HEK293 (cell line): Measurements from ENCODE around the gene ETFBKMT.
A peak's percentile ranks its signal among the peaks of the same experiment; 100 is the strongest.

Experiments used
- KLF7 ChIP-seq: fragments of 450-650 bp; formaldehyde crosslinking; IDR thresholded peaks from 2 replicates; pipeline ENCODE4 v1.5.1; 2016; ENCODE audit warnings: missing biosample characterization, missing genetic modification characterization, borderline replicate concordance
- REPIN1 ChIP-seq: fragments of 450-650 bp; formaldehyde crosslinking; IDR thresholded peaks from 2 replicates; pipeline ENCODE4 v1.5.1; 2017; ENCODE audit warnings: missing biosample characterization, missing genetic modification characterization, low read depth
- ZFP69B ChIP-seq: fragments of 450-650 bp; formaldehyde crosslinking; IDR thresholded peaks from 2 replicates; pipeline ENCODE4 v1.5.1; 2016; ENCODE audit warnings: missing biosample characterization, missing genetic modification characterization
- ZNF184 ChIP-seq: fragments of 450-650 bp; IDR thresholded peaks from 2 replicates; pipeline ENCODE4 v1.5.1; 2018; ENCODE audit warnings: missing biosample characterization, mild to moderate bottlenecking, missing genetic modification characterization
- ZNF48 ChIP-seq: fragments of 450-650 bp; formaldehyde crosslinking; IDR thresholded peaks from 2 replicates; pipeline ENCODE4 v1.5.1; 2016; ENCODE audit warnings: missing biosample characterization, missing genetic modification characterization
- ZNF549 ChIP-seq: fragments of 450-650 bp; IDR thresholded peaks from 2 replicates; pipeline ENCODE4 v1.5.1; 2018; ENCODE audit warnings: missing biosample characterization, missing genetic modification characterization, mild to moderate bottlenecking, inconsistent platforms, moderate library complexity
- ZNF585B ChIP-seq: fragments of 450-650 bp; formaldehyde crosslinking; IDR thresholded peaks from 2 replicates; pipeline ENCODE4 v1.5.1; 2016; ENCODE audit warnings: missing biosample characterization, missing genetic modification characterization
- ZNF600 ChIP-seq: fragments of 450-650 bp; formaldehyde crosslinking; IDR thresholded peaks from 2 replicates; pipeline ENCODE4 v1.5.1; 2016; ENCODE audit warnings: missing biosample characterization, missing genetic modification characterization
- ZNF747 ChIP-seq: fragments of 450-650 bp; formaldehyde crosslinking; IDR thresholded peaks from 2 replicates; pipeline ENCODE4 v1.5.1; 2016; ENCODE audit warnings: missing biosample characterization, missing genetic modification characterization
- TF ChIP-seq, protein P1 (sequence below): fragments of 450-650 bp; formaldehyde crosslinking; IDR thresholded peaks from 2 replicates; pipeline ENCODE4 v1.5.1; 2016; ENCODE audit warnings: missing biosample characterization, missing genetic modification characterization
- TF ChIP-seq, protein P2 (sequence below): fragments of 450-650 bp; formaldehyde crosslinking; IDR thresholded peaks from 2 replicates; pipeline ENCODE4 v1.5.1; 2016; ENCODE audit warnings: missing biosample characterization, missing genetic modification characterization

DNA sequence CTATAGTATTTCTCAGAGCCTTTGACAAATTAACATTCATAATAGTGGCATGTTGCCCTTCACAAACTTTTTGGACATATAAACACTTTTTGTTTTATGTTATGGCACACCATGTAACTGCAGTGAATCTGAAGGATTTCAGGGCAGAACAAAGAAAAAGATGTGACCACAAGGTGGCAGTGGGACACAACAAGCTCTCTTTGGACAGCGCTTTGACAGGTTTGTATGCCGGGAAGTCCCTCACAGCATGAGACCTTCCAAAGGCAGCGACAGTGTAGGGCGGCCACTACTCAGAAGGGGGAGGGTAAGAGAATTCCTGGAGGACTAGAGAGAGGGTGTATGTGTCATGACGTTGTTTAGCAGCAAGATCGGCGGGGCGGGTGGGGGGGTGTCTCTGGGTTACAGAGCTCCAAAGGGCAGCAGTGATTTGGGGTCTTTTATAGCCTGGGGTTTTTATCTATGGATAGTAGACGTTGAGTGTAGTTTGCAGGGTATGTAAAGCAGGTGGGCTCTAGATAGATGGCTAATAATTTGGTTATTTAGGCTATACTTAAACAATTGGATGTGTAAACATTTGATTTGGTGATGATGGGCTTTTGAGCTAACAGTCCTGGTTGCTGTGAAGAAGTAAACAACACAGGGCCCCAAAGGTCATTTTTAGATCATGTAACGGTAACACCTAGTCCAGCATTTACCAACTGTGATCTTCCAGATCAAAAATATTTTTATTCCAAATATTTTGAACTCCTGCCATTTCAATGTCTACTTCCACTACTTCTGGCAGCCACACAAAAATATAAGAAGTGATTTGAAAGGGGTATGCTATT lies 22.9 kb downstream of the ETFBKMT start:
- no peak for TF ChIP-seq ZFP69B (tag by site-specific recombination)
- 0 out of 2 replicates have a peak, but pooled peaks have one; percentile 56 for TF ChIP-seq ZNF184 (tag by site-specific recombination)
- TF ChIP-seq, protein P1, sequence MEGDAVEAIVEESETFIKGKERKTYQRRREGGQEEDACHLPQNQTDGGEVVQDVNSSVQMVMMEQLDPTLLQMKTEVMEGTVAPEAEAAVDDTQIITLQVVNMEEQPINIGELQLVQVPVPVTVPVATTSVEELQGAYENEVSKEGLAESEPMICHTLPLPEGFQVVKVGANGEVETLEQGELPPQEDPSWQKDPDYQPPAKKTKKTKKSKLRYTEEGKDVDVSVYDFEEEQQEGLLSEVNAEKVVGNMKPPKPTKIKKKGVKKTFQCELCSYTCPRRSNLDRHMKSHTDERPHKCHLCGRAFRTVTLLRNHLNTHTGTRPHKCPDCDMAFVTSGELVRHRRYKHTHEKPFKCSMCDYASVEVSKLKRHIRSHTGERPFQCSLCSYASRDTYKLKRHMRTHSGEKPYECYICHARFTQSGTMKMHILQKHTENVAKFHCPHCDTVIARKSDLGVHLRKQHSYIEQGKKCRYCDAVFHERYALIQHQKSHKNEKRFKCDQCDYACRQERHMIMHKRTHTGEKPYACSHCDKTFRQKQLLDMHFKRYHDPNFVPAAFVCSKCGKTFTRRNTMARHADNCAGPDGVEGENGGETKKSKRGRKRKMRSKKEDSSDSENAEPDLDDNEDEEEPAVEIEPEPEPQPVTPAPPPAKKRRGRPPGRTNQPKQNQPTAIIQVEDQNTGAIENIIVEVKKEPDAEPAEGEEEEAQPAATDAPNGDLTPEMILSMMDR (tag by site-specific recombination), result peak; percentile 71; the same call in 1 of the 2 replicates
- peak; percentile 73; the same call in 1 of the 2 replicates for TF ChIP-seq ZNF600
- no peak for TF ChIP-seq REPIN1 (tag by site-specific recombination)
- TF ChIP-seq ZNF549 (tag by site-specific recombination), result no peak
- no peak for TF ChIP-seq ZNF585B (tag by site-specific recombination)
- TF ChIP-seq ZNF48, result no peak
- no peak for TF ChIP-seq KLF7 (tag by site-specific recombination)
- TF ChIP-seq, protein P2, sequence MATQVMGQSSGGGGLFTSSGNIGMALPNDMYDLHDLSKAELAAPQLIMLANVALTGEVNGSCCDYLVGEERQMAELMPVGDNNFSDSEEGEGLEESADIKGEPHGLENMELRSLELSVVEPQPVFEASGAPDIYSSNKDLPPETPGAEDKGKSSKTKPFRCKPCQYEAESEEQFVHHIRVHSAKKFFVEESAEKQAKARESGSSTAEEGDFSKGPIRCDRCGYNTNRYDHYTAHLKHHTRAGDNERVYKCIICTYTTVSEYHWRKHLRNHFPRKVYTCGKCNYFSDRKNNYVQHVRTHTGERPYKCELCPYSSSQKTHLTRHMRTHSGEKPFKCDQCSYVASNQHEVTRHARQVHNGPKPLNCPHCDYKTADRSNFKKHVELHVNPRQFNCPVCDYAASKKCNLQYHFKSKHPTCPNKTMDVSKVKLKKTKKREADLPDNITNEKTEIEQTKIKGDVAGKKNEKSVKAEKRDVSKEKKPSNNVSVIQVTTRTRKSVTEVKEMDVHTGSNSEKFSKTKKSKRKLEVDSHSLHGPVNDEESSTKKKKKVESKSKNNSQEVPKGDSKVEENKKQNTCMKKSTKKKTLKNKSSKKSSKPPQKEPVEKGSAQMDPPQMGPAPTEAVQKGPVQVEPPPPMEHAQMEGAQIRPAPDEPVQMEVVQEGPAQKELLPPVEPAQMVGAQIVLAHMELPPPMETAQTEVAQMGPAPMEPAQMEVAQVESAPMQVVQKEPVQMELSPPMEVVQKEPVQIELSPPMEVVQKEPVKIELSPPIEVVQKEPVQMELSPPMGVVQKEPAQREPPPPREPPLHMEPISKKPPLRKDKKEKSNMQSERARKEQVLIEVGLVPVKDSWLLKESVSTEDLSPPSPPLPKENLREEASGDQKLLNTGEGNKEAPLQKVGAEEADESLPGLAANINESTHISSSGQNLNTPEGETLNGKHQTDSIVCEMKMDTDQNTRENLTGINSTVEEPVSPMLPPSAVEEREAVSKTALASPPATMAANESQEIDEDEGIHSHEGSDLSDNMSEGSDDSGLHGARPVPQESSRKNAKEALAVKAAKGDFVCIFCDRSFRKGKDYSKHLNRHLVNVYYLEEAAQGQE, result peak; percentile 79
- TF ChIP-seq ZNF747 (tag by site-specific recombination), result no peak
